H54 (cell line): Measurements from ENCODE around the gene PIP5K1C.
"Not testable (repeated sequence)": the region's sequence is repeated elsewhere in the genome, so short reads cannot be mapped to it uniquely, and the experiment has no call there.

Source experiments
- DNase-seq: peaks from one replicate; pipeline ENCODE4 v3.0.0; 2011; ENCODE audit warnings: low spot score, mixed read lengths; ENCODE audit not compliant: insufficient read length
- FAIRE-seq: peaks from 3 replicates; lab custom pipeline; 2011; peaks lifted over from hg19 to GRCh38; lab: Jason Lieb, UNC
- POLR2A ChIP-seq: IDR thresholded peaks from 2 replicates; pipeline ENCODE4 v1.6.1; 2011; ENCODE audit warnings: low read depth, mild to moderate bottlenecking, low read length

The PIP5K1C gene

GRCh38 chr19:3590991-3591659 lies 109.1 kb downstream of the PIP5K1C start:
- FAIRE-seq: no peak
- no peak for DNase-seq
- TF ChIP-seq POLR2A: no peak

GRCh38 chr19:3589949-3590348 lies 110.3 kb downstream of the PIP5K1C start:
- FAIRE-seq (no peak), DNase-seq (no peak)
- TF ChIP-seq POLR2A: no peak

DNA sequence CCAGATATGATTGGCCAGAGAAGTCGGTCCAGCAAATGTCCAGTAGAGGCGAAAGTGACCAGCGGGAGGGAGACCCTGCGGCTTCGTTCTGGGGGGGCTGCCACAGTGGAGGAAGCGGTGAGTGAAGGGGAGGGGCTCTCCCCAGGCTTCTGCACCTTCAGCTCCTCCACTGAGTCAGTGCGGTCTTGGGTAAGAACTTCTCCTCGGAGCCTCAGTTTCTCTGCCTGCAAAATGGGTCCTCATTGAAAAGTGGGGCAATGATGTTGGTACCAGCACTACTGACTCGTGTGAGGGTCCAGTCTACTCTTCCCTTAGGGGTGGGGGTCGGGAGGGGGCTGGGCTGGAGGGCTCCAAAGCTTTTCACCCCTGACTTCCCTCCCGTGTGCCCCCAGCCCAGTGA lies 110.8 kb downstream of the PIP5K1C start:
- no peak for FAIRE-seq
- no peak for DNase-seq
- no peak for TF ChIP-seq POLR2A

DNA sequence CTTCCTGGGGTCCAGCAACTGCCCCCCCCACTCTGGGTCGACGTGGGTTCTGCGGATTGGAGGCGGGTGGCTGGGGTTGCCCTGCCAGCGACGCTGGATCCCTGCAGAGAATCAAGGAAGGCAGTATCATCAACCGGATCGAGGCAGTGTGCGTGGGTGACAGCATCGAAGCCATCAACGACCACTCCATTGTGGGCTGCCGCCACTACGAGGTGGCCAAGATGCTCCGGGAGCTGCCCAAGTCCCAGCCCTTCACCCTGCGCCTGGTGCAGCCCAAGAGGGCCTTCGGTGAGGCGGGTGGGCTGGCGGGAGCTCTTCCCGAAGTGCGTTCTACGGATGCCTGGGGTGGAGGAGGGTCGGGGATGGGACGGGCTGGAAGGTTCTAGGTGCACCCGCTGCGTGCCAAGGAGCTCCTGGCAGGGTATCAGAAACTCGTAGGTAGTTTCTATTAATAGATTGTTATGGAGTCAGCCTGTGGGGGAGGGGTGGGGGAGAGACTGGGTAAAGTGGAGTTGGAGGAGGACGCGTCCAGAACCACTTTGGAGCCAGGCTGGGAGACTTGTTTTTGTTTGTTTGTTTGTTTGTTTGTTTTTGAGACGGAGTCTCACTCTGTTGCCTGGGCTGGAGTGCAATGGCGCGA lies 113.4 kb downstream of the PIP5K1C start:
- TF ChIP-seq POLR2A: no peak
- DNase-seq (no peak), FAIRE-seq (no peak)

DNA sequence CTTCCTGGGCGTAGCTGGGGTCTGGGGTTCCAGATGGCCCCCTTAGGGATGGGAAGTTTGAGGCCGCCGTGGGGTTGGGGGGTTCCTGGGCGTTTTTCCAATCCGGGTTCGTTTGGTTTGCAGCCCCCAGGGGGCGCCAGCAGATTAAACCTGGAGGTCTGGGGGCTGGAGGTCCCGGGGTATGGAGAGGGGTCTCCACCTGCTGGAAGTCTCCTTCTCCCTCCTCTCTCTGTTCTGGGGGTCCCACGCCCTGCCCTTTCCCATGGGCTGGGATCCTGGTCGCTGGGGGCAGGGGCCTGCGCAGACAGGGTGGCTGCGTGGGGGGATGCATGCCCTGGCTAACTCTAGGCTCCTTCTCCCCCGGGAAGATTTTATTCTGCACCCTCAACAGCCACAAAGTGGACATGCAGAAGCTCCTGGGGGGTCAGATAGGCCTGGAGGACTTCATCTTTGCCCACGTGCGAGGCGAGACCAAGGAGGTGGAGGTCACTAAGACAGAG lies 114.1 kb downstream of the PIP5K1C start:
- no peak for DNase-seq
- FAIRE-seq: no peak
- TF ChIP-seq POLR2A: no peak

- DNase-seq (no peak), FAIRE-seq (no peak)
- no peak for TF ChIP-seq POLR2A
These were observed 114.8 kb downstream of the PIP5K1C start, which contains the start of gene GIPC3 for GRCh38 chr19:3585301-3586126. Gene GIPC3 (plus strand): TSS chr19:3585478. CDS start chr19:3585598, 120 bp downstream.

DNA sequence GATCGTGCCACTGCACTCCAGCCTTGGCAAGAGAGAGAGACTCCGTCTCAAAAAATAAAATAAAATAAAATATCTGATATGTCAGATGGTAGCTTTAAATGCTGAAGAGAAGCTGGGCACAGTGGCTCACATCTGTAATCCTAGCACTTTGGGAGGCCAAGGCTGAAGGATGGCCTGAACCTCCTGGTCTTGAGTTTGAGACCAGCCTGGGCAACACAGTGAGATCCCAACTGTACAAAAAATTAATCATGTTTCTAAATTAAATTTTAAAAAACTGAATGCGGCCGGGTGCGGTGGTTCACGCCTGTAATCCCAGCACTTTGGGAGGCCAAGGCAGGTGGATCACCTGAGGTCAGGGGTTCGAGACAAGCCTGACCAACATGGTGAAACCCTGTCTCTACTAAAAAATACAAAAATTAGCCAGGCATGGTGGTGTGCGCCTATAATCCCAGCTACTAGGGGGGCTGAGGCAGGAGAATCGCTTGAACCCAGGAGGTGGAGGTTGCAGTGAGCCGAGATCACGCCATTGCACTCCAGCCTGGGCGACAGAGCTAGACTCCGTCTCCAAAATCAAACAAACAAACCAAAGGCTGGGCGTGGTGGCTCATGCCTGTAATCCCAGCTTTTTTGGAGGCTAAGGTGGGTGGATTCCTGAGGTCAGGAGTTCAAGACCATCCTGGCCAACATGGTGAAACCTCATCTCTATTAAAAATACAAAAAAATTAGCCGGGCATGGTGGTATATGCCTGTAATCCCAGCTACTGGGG lies 116.0 kb downstream of the PIP5K1C start:
- DNase-seq, FAIRE-seq: not testable (repeated sequence)

GRCh38 chr19:3581792-3582191 lies 118.5 kb downstream of the PIP5K1C start:
- DNase-seq, FAIRE-seq: not testable (repeated sequence)
